Esophagus mucosa (tissue), 1 donor: Measurements from ENCODE around the gene KNOP1. TPM values are rescaled to one million over a fixed set of nuclear protein-coding genes. Genes with fewer than 3 reads are reported as not detected.

ENCODE experiments used
- ATAC-seq: fragments of 200-7000 bp; cut with Tn5 transposase; one replicate; pipeline ENCODE4 v1.9.1; 2020
- total RNA-seq: library from RNA; stranded (reverse); gene quantifications from one replicate; pipeline ENCODE4 v1.2.4, GENCODE V29; 2023
- donor health status: DM: yes; HTN: yes; CAD: no.

The KNOP1 gene, protein sequence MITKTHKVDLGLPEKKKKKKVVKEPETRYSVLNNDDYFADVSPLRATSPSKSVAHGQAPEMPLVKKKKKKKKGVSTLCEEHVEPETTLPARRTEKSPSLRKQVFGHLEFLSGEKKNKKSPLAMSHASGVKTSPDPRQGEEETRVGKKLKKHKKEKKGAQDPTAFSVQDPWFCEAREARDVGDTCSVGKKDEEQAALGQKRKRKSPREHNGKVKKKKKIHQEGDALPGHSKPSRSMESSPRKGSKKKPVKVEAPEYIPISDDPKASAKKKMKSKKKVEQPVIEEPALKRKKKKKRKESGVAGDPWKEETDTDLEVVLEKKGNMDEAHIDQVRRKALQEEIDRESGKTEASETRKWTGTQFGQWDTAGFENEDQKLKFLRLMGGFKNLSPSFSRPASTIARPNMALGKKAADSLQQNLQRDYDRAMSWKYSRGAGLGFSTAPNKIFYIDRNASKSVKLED
- 15.5 TPM for total RNA-seq

DNA sequence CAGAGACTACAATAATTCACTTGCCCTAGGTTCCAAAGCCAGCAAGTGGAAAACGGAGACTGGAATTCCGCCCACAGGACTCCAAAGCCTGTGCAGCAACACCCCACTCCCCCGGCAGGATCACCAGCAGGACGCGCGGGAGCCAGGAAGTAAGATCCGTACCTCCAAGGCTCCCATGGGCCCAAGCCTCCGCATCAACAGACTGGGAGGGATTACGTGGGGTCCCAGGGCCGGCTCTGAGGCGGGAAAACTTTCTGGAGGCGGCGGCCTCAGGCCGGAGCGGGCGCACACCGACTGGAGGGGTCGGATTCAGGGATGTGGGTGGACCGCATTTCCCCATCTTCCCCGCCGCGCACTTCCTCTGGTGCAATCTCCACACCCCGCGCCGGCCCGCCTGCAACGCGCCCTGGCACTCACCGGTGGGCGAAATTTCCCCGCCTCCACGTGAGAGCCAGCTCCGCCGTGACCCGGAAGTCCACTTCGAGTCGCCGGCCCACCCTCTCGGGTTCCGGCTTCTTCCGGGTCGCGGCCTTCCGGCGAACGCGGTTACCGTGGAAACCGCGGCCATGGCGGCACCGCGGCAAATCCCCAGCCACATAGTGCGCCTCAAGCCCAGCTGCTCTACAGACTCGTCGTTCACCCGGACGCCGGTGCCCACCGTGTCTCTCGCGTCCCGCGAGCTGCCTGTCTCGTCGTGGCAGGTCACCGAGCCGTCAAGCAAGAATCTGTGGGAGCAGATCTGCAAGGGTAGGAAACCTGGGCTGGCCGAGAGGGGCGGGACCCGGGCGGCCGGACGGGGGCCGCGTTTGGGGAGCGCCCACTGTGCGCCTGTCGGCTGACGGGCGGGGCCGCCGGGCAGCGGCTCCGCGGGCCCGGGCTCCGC lies at the start of gene KNOP1, which contains the start of gene IQCK:
KNOP1 (minus strand) TSS at position 487 of the 883 bp plus-strand sequence. CDS start 3,192 bp downstream, outside the sequence.
IQCK (plus strand) TSS at position 531 of the 883 bp plus-strand sequence; CDS start at position 567, 36 bp downstream.
- peak; percentile 84 for ATAC-seq

DNA sequence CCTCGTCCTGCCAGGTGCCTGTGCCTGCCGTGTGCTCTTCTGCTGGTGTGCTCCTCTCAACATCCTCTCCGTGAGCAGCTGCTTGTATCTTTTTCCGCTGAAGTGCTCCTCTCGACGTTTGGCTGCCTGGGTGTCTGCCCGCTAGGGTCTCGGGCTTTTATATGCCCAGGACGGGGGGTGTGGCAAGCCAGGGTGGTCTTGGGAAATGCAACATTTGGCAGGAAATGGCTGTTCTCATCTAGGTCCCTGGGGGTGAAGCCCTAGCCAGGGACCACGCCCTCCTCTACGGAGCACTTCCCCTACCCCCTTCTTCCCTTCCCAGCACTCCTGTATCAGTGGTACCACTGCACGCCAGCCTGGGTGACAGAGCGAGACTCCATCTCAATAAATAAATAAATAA lies 49.5 kb upstream of the KNOP1 start:
- no peak for ATAC-seq

DNA sequence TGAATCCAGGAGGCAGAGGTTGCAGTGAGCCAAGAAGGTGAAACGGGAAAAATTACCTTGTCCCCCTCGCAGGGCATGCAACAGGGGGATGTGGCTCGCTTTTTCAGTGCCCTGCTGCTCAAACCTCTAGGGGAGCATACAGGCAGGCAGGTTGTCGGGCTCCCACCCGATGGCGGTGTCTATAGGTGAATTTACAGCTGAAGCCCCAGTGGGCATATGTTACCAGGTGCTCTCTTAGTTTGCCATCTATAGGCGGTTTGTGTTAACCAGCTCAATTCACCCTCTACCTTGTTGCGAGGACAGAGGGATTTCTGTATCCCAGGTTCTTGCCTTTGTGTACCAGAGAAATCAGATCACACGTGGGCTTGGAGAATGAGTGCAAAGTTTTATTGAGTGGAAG lies 49.0 kb upstream of the KNOP1 start:
- ATAC-seq = no peak

DNA sequence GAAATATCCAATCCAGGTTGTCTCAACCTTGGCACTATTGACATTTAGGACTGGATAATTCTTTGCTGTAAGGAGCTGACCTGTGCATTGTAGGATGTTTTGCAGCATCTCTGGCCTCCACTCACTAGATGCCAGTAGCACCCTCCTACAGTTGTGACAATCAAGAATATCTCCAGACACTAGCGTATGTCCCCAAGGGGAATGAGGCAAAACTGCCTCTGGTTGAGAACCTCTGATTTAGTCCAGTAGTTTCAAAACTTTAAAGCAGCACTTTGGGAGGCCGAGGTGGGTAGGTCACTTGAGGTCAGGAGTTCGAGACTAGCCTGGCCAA lies 48.5 kb upstream of the KNOP1 start:
- ATAC-seq = no peak

DNA sequence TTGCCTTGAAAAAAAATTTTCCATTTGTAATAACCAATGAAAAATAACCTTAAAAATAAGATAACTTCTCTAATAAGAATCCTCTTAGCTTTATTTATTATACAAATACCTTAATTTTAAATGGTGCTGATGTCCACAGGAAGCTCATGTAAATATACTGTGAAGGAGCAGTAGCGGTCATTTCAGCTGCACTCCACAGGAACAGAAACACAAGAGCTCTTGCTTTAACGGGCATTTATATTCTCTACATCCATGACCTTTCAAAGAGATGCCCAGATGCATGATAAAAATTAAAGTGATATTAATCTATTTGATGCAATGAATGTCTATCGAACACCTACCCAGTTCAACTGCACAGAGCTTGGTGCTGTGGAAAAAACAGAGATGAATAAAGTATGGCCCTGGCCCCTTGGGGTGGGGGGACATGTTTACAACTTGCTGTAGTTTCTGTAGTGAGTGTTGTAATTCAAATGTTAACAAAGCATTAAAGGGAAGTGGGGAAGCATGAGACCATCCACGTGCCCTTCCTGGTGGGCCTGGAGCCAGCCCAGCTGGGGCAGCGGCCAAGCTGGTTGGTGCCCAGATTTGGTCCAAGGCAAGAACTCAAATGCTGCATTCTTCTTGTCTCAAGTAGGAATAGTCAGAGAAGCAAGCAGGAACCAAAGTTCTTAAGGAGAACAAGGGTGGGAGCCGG lies 48.0 kb upstream of the KNOP1 start:
- no peak for ATAC-seq

DNA sequence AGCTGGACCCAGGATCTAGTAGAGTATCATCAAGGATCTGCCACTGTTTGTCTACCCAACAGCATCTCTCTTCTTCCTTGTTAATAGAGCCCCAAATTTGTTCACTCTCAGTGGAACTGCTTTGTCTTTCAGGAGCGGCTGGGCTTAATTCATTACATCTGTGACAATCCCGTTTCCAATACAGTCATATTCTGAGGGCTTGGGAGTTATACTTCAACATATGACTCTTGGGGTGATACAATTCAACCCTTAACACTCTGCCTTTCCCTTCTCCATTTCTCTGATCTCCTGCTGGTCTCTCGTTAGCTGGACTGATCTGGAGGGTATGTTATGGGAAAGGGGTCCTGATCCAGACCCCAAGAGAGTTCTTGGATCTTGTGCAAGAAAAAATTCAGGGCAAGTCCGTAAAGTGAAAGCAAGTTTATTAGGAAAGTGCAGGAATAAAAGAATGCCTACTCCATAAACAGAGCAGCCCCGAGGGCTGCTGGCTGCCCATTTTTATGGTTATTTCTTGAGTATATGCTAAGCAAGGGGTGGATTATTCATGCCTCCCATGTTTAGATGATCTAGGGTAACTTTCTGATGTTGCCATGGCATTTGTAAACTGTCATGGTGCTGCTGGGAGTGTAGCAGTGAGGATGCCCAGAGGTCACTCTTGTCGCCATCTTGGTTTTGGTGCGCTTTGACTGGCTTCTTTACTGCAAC lies 42.5 kb upstream of the KNOP1 start:
- no peak for ATAC-seq

DNA sequence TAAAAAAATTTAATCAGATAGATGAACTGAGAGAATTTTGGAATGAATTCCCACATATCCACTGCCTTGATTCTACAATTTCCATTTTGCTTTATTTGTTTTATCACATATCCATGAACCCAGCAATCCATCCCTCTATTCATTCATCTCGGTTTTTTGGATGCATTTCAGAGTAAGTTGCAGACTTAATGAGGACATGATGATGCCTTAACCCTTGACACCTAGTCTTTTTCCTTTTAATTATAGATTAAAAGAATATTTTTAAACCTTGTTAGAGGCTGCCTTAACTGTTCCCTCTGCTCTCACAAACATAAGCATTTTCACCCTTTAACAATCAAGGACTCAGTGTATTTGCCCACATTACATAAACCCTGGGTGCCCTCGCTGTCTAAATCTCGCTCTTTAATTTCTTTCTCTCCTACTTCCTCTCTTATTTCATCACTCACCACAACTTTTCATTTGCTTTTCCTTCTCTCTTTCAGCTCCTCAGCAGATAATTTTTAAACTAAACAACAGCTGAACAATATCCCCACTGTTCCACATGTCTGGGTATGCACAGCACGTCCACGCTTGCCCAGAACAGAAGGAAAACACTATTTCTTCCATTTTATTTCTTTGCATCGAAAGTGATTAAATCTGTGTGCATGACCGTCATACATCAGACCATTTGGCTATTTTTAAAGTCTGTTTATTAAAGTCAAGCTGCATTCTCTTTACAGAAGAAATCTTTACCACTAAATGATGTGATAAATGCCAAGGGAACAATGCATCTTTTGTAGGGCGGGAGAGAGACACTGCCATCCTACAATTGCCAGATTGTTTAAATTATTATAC lies 40.0 kb upstream of the KNOP1 start:
- no peak for ATAC-seq

DNA sequence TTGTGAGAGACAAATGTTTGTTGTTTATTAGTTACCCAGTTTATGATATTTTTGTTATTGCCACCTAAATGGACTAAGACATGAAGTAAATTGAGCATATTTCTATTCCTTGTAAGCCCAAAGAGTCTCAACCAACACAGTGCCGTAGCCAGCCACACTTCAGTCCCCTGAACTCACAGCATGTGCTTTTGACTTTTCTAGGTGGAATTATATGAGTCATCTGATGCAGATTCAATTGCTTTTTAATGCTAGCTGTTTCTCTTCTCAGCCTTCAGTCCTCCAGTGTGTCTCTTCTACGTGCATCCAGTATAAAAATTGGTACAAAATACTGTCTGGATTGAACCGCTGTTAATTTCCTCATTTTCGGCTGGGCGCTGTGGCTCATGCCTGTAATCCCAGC lies 39.0 kb upstream of the KNOP1 start:
- ATAC-seq = no peak

DNA sequence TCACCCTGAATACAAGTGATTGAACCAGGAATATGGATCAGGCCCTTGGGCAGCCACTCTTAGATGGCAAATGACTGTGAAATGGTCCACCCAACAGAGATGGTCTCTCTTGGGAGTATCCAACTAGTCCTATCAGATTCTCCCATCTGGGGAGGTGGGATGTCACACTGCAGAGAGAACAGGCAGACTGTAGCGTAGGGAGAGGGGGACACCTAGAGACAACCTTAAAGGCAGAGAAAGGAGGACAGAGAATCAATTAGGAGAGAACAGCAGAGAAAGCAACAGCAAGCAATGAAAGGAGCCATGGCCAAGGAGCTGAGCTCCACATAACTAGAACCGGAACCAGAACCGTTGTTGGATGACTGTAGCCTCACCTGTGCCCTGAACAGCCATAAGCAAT lies 37.2 kb upstream of the KNOP1 start:
- ATAC-seq = no peak

DNA sequence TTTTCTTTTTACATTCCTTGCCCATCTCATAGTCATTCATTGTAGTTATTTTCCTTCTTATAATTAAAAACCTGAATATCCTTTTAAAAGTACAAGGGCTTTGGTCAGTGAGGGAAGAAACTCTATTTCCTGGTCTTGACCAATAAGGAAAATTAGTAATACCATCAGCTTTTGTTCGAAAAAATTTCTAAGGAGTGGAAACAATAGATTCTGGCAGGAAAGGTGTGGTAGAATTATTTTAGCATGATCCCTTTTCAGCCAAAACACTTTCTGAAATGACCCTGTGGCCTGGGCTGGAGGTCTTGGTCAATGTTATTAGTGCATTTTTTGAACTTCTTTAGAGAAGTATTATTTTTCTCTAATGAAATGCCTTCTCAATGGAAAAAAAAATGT lies 36.6 kb upstream of the KNOP1 start:
- ATAC-seq = no peak

DNA sequence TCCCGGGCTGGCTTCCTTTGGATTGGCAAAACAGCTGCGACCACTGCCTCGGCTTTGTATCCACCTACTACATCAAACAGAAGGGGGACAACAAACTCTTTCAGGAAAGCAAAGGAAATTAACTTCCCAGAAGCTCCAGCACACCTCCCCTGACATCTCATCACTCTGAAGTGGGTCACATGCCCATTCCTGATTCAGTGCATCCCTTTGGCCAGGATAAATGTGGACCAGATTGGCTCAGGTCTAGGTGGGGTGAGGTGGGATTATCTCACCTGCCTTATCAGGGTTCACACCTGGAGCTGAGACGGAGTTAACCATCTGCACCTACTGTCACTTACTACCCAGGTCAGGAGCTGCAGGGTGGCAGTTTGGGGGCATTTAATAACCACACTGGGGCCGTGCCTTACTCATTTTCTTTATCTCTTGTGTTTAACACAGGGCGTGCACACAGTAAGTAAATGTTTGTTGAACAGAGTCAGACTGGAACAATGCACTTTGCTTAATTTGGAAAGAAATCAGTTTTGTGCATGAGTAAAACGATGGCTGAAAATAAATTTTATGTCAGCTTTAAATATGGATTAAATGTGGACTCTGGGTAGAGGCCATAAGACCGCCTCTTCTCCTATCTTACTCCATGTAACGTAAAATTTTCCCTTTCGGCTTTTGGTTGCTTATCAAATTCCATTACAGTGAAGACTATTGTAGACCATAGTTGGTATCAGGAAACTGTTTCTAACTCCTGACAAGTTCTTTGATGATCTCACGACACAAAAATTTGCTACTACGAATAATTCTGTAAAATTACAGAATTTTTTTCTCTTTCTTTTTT lies 36.0 kb upstream of the KNOP1 start:
- no peak for ATAC-seq

DNA sequence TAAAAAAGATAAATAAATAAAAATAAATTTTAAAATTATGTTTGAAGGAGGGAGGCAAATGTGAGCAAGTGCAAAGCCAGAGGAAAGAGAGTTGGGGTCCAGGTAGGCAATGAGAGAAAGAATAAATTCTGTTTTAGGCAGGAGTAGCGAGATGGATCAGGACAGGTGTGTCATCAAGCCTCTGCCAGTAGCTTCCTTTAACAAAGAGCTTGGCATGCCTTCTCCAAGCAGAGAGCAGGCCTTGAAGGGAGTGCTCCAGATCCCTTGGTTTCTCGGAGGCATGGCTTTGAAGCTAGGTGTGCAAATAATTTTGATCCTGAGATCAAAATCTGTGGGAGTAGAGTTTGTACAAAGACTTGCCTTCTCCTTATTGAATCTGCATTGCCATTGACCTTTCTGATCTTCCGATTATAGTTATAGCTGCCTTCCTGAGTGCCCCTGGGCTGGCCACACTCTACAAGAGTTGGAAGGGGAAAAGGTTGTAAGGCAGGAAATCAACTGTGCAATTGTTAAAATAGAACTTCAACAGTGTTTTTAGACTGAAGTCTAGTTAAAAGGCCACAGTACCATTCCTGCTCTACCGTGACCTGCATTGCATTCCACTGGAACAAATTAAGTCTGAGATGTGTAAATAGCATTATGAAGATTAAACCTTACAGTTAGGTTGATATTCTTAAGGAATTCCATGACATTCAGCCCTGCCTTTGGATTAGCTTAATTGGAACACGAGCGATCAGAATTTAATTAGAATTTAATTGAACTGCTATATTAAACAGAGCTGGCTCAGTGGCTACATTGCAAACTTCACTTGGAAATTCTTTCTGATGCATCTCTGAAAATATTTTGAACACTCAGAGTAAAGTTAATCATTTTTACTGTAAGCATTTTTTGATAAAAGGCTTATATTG lies 33.7 kb upstream of the KNOP1 start:
- ATAC-seq = no peak

DNA sequence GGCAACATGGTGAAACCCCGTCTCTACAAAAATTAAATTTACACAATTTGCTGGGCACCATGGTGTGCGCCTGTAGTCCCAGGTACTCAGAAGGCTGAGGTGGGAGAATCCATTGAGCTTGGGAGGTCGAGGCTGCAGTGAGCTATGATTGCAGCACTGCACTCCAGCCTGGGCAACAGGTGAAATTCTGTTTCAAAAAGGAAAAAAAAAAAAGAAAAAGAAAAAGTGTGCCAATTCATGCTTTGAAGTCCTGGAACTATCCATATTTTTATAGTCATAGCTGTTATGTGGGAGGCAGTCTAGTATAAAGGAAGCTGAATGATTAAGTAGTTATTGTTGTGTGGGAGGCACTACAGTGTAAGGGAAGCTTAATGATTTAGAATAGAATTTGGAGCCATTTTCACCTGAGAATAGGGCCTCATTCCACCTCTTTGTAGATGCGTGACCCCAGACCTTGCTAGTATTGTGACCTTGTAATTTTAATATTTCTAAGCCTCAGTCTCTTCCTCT lies 31.6 kb upstream of the KNOP1 start:
- ATAC-seq = no peak

DNA sequence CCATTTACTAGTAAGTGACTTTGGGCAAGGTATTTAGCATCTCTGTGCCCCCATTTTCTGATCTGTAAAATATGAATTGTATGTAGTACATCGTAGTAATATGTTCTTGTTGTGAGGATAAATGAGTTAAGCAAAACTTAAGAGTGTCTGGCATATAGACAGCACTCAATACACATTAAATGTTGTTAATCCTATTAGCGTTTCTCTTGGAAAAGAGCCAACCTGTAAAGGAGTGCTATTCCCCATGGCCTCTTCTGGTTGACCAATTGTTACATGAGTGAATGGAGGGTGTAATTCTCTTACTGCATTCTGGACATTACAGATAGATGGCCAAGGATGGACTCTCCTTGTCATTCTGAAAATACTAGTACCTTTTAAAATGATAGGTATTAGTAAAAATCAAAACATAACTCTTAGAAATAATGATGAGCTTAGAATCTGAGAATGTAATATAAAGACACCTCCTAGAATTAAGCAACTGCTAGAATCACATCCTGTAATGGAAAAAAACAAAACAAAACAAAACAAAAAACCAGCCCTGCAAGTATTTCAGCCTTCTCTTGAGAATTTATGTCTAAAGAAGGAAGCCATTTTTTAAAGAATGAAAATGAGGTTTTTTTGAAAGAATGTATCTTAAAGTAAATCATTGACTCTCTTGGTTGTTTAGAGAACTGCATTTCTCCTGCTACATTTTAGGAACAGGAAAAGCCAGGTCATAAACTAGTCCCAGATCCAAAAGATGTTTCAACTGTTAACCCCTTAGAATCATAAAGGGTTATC lies 30.6 kb upstream of the KNOP1 start:
- no peak for ATAC-seq

DNA sequence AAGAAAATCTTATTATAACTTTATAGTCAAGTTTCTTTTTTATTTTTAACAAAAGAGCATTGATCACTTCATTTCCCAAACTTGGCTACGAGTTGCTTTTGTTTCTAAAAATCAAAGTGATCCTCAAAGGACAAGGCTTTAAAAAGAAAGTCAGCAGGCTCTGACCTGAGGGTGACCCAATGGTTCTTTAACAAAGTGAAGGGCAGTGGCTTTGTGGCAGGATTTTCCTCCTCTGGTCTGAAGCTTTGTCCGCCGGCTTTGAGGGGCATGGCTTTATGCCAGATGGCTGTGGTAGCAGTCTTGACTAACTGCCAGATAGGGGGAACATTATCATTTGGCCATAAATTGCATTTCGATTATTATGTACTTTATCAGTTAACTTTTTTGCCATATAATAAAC lies 28.5 kb upstream of the KNOP1 start:
- ATAC-seq = no peak

DNA sequence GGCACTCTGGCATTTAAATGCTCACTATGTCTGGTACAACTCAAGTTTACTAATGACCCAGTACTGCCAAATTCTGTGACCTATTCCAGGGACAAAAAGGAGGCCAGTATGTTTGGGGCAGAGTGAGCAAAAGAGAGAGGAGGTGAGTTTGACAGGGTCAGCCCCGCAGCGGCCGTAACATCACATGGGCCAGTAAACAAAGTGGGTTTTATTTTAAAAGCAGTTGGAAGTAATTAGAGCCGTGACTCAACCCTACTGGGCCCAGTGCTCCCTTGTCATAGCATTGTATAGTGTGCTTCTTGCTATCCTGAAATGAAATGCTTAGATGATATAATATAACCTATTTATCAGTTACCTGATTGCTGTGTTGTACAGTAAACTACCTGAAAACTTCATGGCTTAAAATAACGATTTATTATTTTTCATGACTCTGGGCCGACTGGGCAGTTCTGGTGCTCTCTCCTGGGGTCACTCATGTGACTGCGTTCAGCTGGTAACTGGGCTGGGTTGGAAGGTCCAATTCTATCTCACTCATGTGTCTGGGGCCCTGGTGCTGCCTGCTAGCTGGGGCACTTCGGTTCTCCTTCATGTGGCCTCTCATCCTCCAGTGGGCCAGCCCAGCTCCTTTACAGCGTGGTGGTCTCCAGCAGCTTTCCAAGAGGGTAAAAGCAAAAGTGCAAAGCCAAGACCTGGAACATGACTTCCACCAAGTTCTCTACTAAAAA lies 27.4 kb upstream of the KNOP1 start:
- ATAC-seq = no peak

DNA sequence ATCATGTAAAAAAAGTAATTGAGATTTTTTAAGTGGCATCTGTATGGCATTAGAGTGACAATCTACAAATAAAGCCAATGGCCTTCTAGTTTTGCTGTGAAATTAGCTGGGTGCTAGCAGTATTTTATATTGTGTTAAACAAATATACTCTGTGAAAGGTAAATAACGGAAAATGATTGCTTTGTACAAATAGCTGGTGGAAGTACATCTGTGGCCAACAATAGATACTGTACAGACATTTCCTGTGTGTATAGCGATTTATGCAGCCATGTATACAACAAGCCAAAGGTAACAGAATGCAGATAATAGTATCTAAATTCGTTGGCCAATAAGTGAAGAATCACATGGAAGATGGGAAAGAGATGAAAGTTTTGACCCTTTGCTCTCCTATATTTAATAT lies 26.6 kb upstream of the KNOP1 start:
- ATAC-seq = no peak

DNA sequence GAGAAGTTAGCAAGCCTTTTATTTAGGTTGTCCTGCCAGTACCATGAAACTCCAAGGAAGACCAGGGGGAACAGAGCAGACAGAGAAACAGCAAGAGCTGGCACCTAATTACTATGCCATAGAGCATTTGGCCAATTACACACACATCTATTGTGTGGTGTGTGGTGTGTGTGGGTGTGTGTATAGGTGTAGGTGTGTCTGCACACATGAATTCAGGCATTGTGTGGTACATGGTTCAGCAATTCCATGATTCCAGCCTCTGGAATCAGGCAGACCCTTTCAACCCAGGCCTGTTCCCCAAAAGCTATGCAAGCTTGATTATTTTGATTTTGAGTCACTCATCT lies 25.8 kb upstream of the KNOP1 start:
- ATAC-seq = no peak
